H1 (cell line): ENCODE measurements around the gene GBX1. TPM values are rescaled to one million over a fixed set of nuclear protein-coding genes. Genes with fewer than 3 reads are reported as not detected.

Source experiments
- CHD7 ChIP-seq: fragments of 300-600 bp; sonication (generic); IDR thresholded peaks from 2 replicates; pipeline ENCODE4 v1.7.1; 2012; ENCODE audit warnings: low read length, moderate library complexity, mild to moderate bottlenecking, inconsistent platforms; ENCODE audit not compliant: insufficient replicate concordance
- GABPA ChIP-seq: IDR thresholded peaks from 2 replicates; pipeline ENCODE4 v1.6.1; 2011; ENCODE audit warnings: mild to moderate bottlenecking, low read length, moderate library complexity, borderline replicate concordance; ENCODE audit not compliant: insufficient read depth
- KDM5A ChIP-seq: fragments of 200-600 bp; IDR thresholded peaks from 2 replicates; pipeline ENCODE4 v1.7.1; 2012; ENCODE audit warnings: mild to moderate bottlenecking, low read length, inconsistent platforms, mixed read lengths
- RAD21 ChIP-seq, 2 experiments: IDR thresholded peaks in 1 of 2; conservative IDR thresholded peaks in 1 of 2; 2 replicates each; pipeline ENCODE4 v1.6.1; 2011; ENCODE audit warnings: low read depth in 2 of 2, low read length in 2 of 2, improper control_type of control experiment in 1 of 2, inconsistent platforms in 1 of 2, mild to moderate bottlenecking in 1 of 2, moderate library complexity in 1 of 2
- RBBP5 ChIP-seq: IDR thresholded peaks from 2 replicates; pipeline ENCODE4 v1.7.1; 2012; ENCODE audit warnings: low read depth, mild to moderate bottlenecking, inconsistent platforms, low read length, moderate library complexity, borderline replicate concordance
- RNF2 ChIP-seq: fragments of 200-900, 300-1000 bp; sonication (generic); IDR thresholded peaks from 2 replicates; pipeline ENCODE4 v1.7.1; 2016; ENCODE audit warnings: borderline replicate concordance, low read depth, mild to moderate bottlenecking, antibody characterized with exemption, low read length; ENCODE audit not compliant: poor library complexity, severe bottlenecking; ENCODE audit errors: missing control alignments
- TAF7 ChIP-seq: optimal IDR thresholded peaks from 2 replicates; pipeline ENCODE3; 2011; ENCODE audit warnings: low read depth, mild to moderate bottlenecking, inconsistent platforms, low read length, moderate library complexity, borderline replicate concordance
- TEAD4 ChIP-seq: IDR thresholded peaks from 2 replicates; pipeline ENCODE4 v1.6.1; 2012; ENCODE audit warnings: low read depth, low read length, inconsistent platforms, mixed read lengths
- polyA plus RNA-seq, 7 experiments: library from polyadenylated mRNA; depleted of rRNA in 3 of 7; stranded (reverse) in 5 of 7; unstranded in 2 of 7; fragments of >200 nt in 5 of 7; fragments of 200-250 nt in 2 of 7; gene quantifications; 1 replicate in 5 of 7; 2 replicates in 1 of 7; 4 replicates in 1 of 7; pipeline versions ENCODE4 v1.2.1 to v1.2.3, GENCODE V29; 2011 to 2013; ENCODE audit warnings: missing spikeins in 2 of 7, mixed read lengths in 2 of 7
- total RNA-seq: library from RNA; stranded (reverse); fragmentation: NEBNext Ultra II Directional; extraction: Animal tissue kit (Norgen Biotek cat#: 25700); gene quantifications from 2 replicates; pipeline ENCODE4 v1.2.1, GENCODE V29; 2021

The GBX1 gene
- total and polyA plus RNA-seq, 2 of the 8 experiments (the other 6 are each of a cell fraction or from before 2014, with no cell fraction given): not detected

- TF ChIP-seq KDM5A: no peak
- TF ChIP-seq RNF2: no peak
- TF ChIP-seq RBBP5: no peak
- no peak for TF ChIP-seq CHD7
- no peak for TF ChIP-seq TEAD4
- TF ChIP-seq GABPA: no peak
- TF ChIP-seq RAD21 (IDR thresholded peaks at IDR 0.05 in 1 of 2, conservative IDR thresholded peaks at IDR 0.05 in 1 of 2; ENCODE audit: low read depth in 2 of 2, low read length in 2 of 2): no peak
- TF ChIP-seq TAF7: no peak
Measured at GRCh38 chr7:151201344-151201743, 33.9 kb upstream of the GBX1 start (continued).
